Frontal cortex (tissue), 4 donors: ENCODE data around the gene MYBPC1. TPM values are rescaled to one million over a fixed set of nuclear protein-coding genes. Genes with fewer than 3 reads are reported as not detected.

ENCODE experiments used
- DNase-seq, 2 donors: peaks; one replicate each; pipeline ENCODE4 v3.0.0; 2012; ENCODE audit warnings: low spot score in 2 of 2
- FAIRE-seq: peaks from 2 replicates; lab custom pipeline; 2012; peaks lifted over from hg19 to GRCh38; lab: Jason Lieb, UNC
- total RNA-seq: library from RNA; depleted of rRNA; stranded (reverse); fragments of >200 nt; gene quantifications from one replicate; pipeline ENCODE4 v1.2.3, GENCODE V29; 2014
- donor health status: control.
- donor health status: control.
- donor health status: control.

The MYBPC1 gene
- total RNA-seq, 1 donor from 2014 or later, result 2.4 TPM

DNA sequence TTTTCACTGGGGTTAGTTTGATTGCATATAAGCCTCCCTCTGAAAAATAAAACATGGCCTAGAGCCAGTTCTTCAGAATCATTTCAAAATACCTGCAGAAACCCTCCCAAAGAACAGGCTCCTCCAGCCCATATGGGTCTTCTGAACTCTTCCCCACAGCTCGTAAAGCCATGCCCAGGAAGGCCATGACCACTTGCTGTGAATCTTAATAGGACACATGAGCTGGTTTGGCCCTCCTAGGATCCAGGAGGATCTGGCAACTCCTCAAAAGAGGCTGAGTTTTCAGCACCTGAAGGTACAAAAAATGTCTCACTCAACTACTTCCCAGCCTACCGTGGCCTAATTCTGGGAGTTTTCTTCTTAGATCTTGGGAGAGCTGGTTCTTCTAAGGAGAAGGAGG is 2.4 kb downstream of the MYBPC1 start:
- FAIRE-seq, result no peak

DNA sequence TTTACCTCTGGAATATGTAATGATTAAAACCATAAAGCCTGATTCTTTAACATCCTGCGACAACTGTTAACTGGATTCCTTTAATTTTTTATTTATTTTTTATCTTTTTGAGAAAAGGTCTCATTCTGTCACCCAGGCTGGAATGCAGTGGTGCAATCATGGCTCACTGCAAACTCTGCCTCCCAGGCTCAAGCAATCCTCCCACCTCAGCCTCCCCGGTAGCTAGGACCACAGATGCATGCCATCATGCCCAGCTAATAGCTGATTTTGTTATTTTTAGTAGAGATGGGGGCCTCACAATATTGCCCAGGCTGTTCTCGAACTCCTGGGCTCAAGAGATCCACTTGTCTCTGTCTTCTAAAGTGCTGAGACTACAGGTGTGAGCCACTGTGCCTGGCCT is 3.7 kb downstream of the MYBPC1 start:
- DNase-seq (no peak), FAIRE-seq (no peak)

More for the DNA sequence above, 2.4 kb downstream of the MYBPC1 start:
- no peak for DNase-seq

DNA sequence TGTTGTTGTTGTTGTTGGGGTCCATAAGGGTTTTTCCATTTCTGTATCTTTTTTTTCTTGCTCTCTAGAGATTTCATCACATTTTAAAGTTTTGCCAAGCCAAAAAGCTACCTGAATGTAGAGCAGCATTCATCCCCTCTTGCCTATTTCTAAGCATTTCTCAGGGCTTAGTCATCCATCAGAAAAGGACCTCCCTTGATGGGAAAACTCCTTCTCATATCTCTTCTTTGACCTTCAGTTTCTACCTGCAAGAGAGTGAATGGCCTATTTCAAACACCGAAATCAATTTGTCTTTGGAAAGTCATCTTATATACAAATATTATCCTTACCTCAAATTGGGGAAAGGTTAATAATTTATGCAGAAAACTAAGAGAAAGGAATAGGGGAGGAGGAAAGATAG is 4.5 kb downstream of the MYBPC1 start:
- no peak for FAIRE-seq
- no peak for DNase-seq

DNA sequence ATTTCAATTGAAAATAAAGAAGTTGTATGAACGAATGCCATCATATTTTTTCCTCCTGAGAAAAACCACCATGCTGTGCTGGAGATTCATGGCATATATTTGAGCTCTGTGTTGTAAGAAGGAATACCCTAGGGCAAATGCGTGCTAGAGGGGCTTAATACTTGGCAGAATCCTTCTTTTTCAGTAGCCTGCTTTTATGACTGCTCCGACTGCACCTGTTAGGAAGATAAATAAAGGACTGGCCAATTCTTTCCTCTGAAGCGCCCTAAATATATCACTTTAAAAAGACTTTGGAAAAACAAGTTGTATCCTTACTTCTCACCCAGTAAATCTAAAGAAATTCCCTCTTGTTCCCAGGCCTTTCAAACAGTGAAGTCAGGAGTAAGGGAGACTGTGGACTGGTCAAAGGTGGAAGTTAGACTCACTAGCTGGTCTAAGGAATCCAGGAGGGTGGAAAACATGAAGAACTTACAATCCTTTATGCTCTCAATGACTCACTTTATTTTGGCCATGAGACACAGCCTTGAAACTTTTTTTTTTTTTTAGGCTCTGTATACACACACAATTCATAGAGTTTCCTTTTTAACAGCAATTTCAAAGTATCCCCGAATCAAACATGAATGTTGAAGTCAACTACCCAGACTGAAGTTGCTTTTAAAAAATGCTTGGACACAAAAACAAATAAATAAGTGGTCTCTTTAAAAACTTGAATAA is 5.2 kb downstream of the MYBPC1 start:
- no peak for FAIRE-seq
- DNase-seq, result no peak

DNA sequence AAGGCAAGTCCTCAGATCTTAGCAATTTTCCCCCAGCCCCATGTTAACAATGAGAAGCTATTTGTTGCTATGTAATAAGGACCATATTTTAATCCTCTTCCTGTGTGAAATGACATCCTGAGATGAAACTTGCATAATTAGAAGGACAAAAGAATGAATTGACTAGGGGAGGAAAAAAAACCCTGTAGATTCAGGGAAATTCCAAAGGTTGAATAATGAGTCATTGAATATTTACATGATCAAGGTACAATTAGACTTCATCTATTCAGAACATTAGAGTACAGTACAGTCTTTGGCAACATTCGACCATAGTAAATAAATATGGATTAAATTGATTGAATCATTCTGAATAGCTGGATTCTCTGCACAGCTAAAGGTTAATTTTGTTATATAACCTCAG is 9.4 kb downstream of the MYBPC1 start:
- FAIRE-seq, result no peak
- no peak for DNase-seq

DNA sequence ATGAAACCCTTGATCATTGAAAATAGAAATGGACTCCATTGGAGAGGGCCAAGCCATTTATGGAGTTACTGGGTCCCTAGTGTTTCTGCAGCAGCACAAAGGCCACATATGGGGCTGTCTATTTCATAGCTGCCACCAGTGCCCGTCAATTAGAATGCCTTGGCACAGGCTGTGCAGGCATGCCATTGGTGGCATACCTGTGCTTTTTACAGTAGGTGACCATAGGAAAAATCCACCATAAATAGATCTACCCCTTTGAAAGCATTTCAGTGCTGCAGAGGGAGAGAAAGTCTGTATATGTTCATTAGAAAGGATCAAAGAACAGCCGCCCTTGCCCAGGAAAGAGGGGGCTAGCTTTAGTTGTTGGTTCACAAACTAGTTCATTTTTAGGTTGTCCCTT is 13.1 kb downstream of the MYBPC1 start:
- DNase-seq (no peak), FAIRE-seq (no peak)

DNA sequence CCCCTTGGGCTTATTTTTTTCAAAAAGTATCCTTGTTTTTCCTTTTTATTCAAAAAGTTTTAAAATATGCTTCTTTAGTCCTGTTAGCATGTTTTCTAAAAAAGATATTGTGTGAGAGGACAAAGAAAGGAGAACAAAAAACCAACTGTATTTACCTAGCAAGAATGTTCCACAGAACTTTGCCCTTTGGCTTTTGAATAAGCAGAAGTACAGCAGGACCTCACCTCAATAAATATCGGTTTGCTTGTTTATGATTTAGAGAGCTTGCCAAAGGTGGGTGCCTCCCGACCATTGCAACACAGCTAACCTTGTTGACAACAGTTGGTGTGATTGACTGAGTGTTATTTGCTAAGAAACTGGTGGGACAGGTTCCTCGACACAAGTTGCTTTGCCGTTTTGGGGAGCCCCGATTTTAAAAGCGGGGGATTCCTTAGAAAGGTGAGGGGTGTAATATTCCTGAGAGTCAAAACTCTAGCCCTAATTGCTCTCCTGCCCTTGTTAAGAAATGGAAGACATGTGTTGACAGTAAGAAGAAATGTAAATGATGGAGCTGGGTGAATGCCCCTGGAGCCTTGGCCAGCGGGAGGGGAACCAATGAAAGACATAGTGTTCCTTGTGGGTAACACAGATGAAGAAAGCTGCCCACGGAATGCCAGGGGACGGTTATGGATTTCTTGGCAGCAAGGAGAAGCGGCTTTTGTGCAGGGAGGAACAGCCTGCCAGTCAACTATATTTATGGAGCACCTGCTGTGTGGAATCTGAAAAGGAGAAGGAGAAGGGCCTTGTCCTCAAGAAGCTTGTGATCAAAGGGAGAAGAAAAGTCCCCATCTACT is 13.7 kb downstream of the MYBPC1 start:
- no peak for FAIRE-seq
- DNase-seq, result no peak

DNA sequence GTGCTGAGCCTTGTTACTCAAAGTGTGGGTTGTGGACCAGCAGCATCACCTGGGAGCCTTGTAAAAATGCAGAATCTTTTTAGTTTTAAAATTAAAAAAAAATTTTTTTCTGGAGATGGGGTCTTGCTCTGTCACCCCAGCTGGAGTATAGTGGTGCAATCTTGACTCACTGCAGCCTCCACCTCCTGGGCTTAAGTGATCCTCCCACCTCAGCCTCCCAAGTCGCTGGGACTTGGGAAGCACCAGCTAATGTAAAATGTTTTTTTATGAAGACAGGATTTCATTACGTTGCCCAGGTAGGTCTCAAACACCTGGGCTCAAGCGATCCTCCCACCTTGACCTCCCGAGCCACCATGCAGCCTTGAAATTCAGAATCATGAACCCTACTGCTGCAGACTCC is 14.4 kb downstream of the MYBPC1 start:
- no peak for DNase-seq
- no peak for FAIRE-seq

DNA sequence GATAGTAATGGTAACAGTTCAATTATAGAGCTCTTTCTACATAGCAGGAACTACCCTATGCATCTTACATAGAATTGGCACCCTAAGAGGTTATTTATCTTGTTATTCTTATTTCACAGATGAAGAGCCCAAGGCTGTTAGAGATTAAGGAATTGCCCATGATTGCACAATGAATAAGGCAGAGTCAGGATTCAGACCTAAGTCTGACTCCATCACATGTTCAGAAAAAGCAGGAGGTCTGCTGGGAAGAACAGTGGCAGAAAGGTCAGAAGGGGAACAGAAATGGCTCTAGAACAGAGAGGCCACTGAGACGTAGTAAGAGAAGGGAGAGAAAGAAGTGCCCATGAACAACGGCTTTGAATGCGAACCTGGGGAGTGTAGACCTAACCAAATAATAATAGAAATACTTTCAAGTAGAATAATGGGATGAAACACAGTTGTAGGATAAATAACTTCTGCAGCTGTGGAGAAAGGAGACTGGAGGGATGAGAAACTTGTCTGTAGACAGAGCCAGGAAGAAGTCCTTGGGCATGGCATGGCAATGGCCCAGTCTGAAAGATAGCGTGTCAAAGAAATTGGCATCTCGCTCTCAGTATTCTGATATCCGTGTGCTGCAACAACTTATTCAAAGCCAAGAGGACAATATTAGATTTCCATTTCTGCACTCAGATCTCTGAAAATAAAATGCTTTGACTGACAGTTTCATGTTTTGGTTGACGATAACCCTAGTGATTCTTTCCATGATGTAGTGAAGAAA is 17.6 kb downstream of the MYBPC1 start:
- FAIRE-seq, result no peak
- no peak for DNase-seq

DNA sequence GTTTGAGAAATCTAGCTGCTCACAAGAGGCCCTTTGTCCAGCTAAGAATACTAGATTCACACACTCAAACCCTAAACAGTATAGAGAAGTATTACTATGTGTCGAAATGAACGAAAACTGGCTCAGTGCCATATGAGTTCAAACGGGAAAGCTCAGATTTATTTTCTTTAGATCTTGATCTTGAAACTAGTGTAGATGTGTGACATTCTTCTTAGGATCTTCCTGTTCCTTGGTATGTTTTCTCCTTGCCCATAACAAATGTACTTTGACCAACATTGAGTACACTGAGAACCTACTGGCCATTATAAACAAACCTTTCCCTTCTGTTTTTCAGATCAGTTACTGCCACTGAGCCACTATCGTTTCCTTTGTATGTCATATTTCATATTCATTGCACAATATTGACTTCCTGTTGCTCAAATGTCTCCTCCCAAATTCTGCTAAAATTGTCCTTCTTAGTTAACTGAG is 21.3 kb downstream of the MYBPC1 start:
- DNase-seq (no peak), FAIRE-seq (no peak)

DNA sequence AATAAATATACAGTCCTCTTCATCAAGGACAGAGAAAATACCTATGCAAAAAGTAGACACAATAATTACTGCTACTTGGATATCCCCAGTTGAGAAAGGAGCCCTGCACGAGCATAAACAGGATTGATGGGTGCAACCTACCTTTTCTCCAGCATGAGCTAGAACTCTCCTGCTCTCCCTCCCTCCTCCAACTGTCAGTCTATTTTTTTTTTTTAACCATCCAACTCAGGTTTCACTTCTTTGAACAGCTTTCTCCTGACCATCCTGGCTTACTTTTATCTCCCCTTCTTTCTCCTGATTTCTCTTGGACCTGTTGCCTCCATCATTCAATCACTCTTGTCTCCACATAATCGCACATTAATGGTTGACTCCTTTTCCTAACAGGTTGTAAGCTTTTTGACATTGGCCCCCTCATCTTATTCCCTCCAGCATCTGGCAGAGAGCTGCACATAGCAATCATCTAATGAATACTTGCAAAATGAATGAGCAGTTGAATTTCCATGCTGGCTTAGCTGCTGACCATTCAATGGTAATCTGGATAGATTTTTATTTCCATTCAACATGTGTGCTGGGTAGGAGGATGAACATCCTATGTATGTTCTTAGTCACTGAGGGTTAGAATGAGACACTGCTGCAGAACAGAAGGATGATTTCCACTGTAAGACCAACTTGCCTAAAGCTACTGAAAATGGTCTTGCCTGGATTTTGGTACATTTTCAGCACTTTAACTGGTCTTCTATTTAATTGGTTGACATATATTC is 24.4 kb downstream of the MYBPC1 start:
- no peak for FAIRE-seq
- no peak for DNase-seq

DNA sequence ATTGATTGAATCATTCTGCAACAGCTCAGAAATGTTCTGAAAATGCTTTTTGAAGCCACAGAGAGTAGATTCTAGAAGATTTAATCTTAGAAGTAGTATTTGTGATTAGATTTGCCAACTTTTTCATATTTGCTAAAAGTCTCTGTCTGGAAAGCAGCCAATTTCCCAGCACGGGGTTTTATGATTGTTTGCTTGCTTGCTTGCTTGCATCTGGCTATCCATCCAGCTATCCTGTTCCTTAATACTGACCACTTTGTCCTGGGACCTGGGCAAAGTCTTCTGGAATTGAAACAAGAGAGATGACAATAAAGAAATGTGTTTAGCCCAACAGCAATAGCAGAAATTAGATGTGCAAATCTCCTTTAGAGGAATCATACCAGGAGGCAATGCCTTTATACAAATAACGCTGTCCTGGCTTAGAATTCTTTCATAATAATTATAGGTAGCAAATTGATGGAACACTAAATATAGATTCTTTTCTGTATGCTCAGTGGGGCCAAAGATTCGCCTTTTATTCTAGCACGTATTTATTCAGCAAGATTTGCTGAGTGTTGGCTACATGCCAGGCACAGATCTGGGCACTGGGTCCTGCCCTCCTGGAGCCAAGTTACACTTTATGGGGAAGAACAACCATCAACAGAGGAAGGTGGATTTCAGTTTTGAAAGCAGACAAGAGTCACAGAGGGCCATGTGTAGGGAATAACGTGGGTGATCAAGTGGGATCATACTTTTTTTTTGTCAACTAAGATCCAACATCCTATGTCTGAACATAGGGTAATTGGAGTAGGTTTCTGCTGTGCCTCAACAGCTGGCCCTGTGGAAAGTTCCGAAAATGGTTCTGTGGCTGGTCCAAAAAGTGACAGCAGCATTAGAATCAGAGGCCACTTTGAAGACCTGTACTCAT is 25.3 kb downstream of the MYBPC1 start:
- DNase-seq (no peak), FAIRE-seq (no peak)

DNA sequence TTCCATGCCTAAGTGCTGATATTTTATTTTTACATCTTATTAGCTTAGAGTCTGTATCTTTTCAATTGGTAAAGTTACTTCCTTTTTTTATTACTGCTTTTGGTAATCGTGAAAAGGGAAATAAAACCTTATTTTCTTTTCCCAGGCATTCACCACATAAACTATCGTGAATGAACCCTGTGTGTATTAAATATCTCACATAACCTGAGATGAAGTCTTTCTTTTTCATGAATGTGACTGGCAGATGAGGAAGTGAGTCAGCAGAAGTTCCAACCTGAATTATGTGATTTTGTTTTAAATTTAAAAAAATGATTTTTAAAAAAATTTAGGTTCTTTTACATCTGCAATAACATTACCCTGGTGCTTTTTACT is 26.0 kb downstream of the MYBPC1 start:
- DNase-seq (no peak), FAIRE-seq (no peak)

DNA sequence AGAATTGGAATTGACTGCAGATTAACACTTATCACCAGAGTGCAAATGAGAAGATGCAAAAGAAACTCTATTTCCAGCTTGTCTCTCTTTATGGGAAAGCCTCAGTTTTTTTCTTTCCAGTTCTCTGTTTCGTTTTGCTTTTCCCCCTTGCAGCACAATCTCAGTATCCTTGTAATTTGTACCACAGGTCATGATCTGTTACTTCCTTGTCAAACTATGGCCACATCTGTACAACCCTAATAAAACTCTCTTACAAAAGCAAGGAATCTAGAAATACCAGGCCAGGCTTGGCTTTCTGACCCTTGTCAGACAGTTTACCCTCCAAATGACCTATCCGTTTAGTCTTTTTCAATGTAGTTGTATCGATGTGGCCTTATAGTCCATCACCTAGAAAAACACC is 33.9 kb downstream of the MYBPC1 start:
- DNase-seq, result no peak
- no peak for FAIRE-seq

DNA sequence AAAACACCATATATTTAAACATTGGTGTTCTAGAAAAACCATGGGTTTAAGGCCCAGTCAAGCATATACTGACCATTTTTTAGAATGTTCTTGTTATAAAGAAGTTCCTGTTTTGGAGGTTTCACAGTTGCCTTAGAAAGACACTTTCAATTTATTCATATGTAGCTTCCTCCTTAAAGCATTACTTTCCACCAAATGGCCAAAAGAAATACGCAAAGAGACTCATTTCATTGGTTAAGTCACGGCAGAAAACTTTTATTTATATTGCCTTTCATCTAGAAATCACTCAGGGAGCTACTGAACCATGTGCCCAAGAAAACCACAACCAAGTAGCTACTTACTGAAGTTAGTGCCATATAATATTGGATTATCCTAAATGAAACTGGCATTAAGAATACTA is 40.0 kb downstream of the MYBPC1 start:
- no peak for FAIRE-seq

DNA sequence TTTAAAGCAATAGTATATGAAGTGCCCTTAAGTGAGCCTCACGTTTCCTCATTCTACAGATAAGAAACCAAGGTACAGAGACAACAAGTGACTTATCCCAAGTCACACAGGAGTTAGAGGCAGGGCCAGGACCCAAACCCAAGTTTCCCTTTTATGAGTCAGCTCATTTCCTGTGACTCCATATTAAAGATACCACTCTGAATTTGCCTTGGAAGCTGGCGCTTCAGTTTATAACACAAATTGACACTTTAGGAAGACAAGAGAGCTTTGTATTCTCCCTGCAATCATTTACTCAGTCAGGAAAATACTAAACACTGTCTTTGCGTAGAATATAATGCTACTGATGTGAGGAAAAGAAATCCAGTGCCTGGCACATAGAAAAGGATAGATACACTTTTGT is 43.2 kb downstream of the MYBPC1 start:
- no peak for DNase-seq
- FAIRE-seq, result no peak

More for the DNA sequence above, 40.0 kb downstream of the MYBPC1 start:
- DNase-seq, result no peak

DNA sequence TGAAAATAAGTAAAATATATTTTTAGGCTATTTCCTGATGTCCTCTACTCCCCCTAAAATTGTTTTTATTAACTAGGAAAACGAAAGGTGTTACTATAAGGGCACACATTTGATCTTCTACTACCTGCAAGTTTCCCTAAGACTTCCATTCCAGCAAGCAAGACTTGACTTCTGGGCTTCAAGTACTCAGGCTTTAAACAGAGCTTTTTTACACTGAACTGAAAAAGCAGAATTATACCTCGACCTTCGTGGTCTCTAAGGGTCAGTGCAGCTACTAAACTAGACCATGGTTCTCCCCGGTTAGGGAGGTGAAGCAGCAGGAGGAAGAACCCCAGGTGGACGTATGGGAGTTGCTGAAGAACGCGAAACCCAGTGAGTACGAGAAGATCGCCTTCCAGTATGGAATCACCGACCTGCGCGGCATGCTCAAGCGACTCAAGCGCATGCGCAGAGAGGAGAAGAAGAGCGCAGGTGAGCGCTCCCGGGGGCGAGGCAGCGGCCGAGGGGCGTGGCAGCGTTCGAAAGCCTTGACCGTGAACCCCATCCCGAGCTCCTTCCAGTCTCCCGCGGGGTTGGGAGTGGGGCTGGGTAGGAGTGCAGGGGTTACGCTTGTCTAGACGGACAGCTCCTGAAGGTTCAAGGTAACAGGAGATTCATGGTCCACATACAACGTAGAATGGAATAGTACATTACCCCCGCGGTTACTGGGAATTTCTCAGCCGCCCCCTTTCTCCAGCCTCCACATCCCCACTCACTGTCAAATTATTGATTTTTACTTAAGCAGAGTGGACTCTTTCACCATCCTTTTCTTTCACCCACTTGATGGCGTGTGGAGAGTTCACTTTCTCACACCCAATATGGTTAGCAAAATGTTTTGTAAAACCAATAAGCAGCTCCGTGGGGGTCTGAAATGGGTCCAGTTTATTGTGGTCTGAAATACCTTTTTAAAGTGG is 47.6 kb downstream of the MYBPC1 start:
- DNase-seq (peak in 1 of 2 donors; percentile 20), FAIRE-seq (no peak)

DNA sequence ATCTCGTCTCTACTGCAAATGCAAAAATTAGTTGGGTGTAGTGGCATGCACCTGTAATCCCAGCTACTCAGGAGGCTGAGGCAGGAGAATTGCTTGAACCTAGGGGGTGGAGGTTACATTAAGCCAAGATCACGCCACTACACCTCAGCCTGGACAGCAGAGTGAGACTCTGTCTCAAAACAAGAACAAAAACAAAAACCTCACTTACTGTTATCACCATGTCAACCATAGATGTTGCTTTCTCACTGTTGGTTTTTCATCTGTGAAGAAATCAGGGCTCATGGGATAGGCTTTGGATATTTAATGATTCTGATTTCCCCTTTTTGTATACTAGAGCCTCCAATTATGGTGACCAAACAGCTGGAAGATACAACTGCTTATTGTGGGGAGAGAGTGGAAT is 52.9 kb downstream of the MYBPC1 start:
- DNase-seq (no peak), FAIRE-seq (no peak)
